DMS 273 treated with DMSO at 0.1 percent for 48 hours (cell line): ENCODE results near the gene TK2.
"Not testable (repeated sequence)": the region's sequence is repeated elsewhere in the genome, so short reads cannot be mapped to it uniquely, and the experiment has no call there.

Experiments used
- DNase-seq: peaks from one replicate; lab custom pipeline; 2025; lab: John Stamatoyannopoulos, UW

Gene TK2

DNA sequence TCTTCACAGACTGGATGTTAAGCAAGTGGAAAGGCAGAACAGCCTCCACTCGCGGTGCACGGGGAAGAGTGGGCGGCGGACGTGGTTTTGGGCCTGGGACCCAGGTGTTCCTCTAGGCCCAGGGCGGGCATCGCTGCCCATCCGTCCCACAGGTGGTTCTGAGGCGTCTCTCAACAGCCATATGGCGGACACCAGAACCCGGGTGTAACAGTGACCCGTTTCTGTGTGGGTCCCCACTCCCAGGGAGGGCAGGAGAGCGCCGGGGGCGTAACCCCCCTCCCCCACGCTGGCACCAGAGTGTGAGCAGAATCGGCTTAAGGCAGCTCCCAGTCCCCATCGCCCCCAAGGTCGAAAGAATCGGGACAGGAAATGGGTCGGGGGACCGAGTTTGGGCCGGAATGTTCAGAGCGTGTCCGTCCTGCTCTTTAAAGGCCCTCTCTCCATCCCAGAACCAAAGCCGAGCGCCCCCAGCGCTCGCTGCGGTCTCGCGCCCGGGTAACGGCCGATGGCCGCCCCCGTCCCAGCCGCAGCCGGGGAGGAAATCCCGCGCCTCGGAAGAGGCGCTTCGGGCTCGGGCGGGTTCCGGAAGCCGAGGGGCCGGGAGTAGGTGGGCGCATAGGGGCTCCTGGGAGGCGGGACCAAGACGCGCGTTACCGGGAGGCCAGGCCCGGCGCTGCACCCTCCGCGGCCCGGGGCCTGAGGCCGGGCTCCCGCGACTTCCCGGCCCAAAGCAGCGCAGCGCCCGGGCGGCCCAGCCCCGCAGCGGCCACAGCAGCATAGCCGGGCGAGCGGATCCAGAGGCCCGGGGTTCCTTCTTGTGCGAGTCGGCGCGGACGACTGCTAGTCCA is at the start of gene TK2:
TK2 (minus strand) TSS at position 839 of the 848 bp plus-strand sequence; CDS start at position 778, 61 bp downstream.
- no peak for DNase-seq

DNA sequence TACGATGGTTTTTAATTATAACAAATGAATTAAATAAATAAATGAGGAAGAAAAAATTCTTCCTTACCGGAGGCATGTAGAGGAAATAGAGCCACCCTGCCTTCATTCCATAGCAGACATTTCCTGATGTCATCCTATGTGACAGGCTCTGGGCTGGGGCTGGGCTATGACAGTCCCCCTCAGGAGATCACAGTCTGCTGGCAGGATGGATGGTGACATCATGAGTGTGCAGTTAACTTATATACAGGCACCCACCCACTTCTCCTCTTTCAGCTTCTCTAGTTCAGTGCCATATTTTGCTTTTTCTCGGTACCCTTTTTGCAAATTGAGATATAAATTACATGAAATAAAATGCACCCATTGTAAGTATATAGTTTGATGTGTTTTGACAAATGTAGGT is 48.2 kb upstream of the TK2 start:
- DNase-seq, result no peak

DNA sequence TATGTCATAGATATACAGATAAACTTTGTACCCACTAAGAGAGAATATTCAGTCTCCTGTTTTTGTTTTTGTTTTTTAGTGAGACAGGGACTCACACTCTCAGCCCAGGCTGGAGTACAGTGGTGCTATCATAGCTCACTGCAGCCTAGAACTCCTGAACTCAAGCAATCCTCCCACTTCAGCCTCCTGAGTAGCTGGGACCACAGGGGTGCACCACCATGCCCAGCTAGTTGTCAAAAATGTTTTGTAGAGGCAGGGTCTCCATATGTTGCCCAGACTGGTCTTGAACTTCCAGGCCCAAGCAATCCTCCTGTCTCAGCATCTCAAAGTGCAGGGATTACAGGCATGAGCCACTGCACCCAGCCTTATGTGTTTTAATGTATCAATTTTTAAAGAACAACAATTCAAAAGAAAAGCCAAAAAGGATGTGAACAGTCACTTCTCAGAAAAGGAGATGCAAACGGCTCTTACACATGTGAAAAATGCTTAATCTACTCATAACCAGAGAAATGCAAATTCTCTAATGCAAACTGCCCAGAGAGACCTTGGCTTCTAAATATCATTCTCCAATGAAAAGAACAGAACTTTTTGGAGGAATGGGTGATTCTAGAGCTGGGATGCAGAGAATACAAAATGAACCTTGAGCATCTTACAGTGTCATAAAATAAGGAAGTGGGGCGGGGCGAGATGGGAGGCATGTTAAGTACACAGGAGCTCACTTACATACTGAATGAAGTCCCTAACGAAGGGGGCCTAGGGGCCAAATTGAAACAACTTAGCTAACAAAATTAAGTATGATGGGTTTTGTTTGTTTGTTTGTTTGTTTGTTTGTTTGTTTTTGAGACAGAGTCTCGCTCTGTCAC is 47.3 kb upstream of the TK2 start:
- DNase-seq, result no peak

DNA sequence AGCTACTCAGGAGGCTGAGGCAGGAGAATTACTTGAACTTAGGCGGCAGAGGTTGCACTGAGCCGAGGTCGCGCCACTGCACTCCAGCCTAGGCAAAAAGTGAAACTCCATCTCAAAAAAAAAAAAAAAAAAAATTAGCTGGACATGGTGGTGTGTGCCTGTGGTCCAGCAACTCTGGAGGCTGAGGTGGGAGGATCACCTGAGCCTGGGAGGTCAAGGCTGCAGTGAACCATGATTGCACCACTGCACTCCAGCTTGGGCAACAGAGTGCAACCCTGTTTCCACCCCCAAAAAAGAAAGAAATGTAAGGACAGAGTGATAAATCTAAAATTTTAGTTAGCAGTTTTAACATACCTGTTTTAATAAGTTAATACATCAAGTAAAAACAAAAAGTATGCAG is 46.6 kb upstream of the TK2 start:
- DNase-seq, result not testable (repeated sequence)

DNA sequence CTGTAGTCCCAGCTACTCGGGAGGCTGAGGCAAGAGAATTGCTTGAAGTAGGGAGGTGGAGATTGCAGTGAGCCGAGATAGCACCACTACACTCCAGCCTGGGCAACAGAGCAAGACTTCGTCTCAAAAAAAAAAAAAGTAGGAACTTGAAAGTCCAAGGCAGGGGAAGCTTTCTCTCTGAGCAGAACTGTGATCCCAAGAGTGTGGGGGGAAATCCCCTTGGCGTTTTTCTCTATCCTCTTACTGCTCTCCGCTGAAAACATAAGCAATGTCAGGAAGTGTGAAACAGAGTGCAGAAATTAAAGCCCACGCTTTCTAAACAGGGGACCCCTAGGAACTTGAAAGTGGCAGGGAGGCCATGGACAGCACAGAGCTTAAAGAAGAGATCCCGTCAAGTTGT is 44.8 kb upstream of the TK2 start:
- no peak for DNase-seq

DNA sequence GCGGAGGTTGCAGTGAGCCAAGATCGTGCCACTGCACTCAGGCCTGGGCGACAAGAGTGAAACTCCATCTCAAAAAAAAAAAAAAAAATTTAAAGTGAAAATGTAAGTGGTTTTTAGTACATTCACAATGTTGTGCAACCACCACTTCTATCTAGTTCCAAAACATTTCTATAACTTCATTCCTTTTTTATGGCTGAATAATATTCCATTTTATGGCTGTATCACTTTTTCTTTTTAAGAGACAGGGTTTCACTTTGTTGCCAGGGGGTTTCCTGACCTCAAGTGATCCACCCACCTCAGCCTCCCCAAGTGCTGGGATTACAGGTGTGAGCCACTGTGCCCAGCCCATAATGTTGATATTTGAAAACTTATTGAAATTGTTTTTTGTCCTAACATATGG is 42.9 kb upstream of the TK2 start:
- no peak for DNase-seq

DNA sequence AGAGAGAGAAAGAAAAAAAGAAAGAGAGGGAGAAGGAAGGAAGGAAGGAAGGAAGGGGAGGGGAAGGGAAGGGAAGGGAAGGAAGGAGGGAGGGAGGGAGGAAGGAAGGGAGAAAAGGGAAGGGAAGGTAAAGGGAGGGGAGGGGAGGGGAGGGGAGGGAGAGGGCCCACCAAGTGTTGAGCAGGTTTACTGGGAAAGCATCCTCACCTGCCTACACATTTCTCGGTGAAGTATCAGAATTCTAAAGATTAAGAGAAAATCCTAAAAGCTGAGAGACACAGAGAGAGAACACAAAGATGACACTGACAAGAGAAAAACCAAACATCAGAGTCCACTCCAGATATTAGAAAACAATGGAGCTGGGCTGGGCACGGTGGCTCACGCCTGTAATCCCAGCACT is 42.3 kb upstream of the TK2 start:
- no peak for DNase-seq

DNA sequence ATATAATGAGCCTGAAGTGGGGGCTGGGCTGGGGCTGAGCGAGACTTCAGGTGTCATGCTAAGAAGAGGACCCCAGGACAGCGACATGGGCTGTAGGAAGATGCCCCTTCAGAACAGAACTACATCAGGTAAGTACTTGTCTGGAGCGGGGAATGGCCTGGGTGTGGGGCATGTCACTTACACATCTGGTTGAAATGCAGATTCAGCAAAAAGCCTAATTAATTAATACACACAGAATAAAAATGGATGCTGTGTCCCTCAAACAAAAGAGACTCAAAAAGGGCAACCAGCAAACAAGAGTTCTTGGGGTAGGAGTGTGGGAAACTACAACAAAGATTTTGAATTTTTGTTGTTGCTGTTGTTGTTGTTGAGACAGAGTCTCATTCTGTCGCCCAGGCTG is 41.1 kb upstream of the TK2 start:
- DNase-seq, result no peak

DNA sequence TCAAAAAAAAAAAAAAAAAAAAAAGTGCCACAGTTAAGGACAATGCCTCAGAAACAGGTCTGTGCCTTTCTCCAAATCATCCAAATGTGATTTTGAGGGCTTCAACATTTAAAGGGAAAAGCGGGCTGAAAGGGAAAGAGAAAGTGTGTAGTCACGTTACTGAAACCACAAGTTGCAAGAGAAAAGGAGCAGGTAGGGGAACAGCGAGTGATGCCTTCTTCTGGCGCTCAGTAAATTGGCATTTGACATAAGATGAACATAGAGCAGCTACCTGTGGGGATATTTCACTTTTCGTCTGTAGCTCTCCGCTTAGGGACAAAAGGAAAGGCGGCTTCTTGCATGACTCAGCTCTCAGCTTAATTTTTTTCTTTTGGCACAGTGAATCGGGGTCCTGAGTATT is 40.4 kb upstream of the TK2 start:
- DNase-seq, result no peak

DNA sequence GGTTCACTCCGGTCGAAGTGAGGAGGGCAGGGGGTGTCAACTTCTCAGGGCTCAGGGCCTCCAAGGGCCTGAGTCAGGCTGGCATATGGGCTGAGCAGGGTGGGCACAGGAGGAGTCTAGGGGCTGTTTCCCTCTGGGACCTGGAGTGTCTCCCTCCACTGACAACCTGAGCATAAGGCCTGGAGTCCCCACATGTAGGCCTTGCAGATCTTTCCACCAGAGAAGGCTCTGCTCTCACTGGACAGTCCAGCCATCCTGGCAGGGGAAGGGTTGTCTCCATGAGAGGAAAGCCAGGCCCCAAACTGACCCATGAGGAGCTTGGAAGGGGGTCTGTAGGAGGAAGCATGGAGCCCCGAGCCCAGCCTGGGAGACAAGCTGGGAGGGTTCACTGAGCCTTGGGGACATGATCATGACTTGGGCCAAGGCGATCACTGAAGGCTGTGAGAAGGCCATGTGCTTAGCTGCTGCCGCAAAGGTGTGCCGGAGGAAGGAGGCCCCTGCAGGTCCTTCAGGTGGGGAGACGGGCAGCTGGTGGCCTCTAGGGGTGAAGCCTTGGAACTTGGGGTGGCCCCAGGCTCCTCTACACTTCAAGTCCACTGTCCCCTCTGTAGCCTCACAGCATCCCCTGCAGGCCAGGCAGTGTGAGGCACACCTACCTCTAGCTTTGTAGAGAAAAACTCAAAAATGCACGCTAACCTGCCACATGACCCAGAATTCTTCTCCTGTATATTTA is 39.2 kb upstream of the TK2 start:
- no peak for DNase-seq

DNA sequence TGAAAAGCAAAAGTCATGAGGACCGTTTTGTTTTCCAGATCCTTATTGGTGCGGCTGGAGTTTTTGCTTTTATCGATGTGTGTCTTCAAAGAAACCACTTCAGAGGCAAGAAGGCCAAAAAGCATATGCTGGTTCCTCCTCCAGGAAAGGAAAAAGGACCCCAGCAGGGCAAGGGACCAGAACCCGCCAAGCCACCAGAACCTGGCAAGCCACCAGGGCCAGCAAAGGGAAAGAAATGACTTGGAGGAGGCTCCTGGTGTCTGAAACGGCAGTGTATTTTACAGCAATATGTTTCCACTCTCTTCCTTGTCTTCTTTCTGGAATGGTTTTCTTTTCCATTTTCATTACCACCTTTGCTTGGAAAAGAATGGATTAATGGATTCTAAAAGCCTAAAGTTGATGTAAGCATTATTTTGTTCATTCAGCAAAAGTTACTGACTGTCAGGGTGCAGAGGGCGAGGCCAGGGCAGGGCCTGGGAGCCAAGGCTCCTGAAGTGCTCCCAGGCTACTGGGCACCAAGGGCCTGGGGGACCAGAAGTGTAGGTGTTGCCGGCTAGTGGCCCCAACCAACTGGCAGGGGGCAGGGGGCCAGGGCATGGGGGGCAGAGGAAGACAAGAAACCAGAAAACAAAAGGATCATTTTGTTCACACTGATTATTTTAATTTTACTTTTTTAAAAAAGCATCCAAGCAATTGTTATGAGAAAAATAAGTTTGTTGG is 38.1 kb upstream of the TK2 start:
- DNase-seq, result no peak

DNA sequence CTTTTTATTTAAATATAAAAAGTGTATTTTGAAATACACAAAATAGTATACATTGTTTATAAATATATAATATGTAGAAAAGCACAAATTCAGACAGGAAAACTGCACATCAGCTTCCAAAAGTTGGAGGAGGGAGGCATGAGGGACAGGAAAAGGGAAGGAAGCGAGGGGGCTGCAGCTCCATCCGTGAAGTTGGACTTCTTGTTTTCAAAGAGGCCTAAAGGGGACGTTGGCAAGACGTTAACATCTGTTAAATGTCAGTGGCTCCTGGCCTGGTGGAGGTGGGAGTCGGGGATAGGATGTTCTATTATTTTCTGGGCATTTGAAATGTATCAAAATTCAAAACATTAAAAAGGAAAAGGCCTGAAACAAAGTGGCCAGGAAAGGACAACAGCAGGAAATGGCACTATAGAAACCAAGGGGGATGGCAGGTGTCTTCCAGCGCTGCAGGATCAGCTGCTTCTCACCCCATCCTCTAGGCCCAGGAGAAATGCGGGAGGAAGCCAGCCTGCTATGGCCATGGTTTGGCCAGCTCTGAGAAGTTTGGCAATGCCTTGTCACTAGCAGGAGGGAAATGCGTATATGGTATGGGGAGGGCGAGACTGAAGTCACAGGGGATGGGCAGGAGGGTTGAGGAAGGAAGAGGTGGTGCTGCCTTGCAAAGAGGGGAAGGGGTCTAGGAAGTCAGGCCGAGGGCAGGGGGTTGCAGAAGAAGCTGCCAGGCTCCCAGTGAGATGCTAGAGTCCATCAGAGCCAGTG is 35.7 kb upstream of the TK2 start:
- DNase-seq, result no peak

DNA sequence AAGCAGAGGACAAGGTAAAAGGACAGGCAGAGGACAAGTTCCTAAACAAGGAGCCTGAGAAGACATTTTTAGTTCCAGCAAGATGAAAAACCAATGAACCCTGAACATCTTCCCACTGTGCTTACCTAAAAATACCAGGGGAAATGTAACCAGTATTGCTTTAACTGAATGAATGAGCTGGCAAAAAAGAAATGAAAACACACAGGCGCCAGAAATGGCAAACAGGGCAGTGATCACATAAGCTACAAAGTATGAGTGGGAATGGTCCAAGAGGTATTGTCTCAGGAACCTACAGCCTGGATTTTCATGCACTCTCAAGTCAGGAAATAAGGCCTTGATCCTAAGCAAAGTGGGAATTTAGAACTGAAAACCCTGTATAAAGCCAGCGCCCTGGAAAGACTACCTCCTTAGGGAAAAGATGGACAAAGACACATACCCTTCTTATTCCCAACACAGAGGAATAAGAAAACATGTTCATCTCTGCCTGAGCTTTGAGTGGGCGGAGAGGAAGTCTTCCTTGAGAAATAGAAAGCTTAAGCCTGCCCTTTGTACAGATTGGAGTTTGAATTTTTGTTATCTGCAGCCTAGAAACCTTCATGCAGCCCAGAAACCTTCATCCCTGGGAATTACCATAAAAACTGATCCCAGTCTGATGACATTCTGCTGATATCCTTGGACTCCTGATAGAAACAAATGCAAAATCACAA is 31.5 kb upstream of the TK2 start:
- DNase-seq, result no peak

DNA sequence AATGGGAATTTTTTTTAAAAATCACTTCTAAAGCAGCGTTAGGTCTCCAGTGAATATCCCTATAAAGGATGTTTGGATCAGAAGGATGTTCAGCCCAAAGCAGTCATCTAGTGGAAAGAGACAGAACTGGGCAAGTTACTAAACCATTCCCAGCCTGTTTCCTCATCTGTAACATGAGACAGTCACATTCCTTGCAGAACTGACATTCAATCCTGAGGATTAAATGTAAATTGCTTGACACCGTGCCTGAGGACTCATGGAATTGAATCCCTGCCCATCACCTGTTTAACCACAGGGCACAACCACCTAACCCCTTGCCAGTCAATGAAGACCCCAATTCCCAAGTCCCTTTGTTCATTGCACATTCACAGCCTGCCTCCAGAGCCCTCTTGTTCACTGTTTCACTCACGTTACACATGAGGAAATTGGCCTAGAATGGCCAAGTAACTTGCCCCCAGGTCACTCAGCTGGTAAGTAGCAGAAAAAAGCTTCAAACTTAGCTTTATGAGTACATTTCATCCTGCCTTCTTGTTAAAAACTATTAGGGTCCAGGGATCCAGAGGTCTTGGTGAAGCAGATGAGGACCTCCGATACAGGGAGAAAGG is 30.8 kb upstream of the TK2 start:
- no peak for DNase-seq

DNA sequence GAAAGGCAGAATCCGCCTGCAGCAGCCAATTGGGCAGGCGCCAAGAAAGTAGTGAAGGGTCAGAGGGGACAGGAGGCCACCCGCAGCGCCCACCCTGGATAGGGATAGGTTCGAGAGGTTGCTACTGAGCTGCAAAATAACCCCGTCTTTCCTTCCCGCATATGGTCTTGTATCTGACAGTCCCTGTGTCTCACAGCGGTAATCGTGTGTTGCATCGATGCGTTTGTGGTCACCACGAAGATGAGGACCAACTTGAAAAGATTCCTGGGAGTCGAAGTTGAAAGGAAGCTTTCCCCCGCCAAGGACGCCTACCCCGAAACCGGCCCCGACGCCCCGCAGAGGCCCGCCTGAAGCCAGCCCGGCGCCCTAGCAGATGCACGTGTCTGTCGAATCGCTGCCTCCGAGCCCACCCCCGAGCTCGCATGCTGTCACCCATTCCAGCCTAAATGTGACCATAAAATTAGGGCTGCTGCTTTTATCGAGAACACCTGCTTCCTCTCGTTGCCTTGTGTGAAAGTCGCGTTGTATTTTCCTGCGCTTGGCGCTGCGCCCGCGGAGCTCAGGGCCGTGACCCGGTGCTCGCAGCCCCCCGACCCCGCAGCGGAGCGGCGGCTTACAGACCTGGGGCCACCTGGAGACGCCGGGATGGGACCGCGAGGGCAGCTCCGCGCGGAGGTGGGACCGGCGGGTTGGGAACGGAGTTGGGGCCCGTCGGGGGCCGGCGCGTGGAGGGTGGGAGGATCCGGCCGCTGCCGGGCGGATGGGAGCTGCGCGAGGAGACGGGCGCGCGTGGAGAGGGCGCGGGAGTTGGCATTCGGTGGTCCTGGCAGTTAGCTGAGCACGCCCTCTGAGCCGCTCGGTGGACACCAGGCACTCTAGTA is 29.0 kb upstream of the TK2 start, which contains the start of gene CMTM2:
CMTM2 (plus strand) TSS at position 813 of the 881 bp plus-strand sequence. CDS start 145 bp downstream, outside the sequence.
- no peak for DNase-seq

DNA sequence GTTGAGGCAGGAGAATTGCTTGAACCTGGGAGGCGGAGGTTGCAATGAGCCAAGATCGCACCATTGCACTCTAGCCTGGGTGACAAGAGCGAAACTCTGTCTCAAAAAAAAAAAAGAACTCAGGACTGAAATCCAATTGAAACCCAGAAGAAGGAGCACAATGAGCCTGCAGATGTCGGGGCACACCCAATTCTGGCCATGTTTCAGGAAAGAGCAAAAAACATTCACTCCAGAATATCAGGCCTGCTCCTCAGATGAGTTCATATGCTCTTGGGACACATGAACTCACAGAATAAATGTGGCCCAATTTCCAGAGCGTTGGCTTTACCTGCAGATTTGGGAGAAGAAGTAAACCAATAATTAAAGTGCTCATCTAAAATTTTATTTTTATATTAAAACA is 26.4 kb upstream of the TK2 start:
- no peak for DNase-seq

DNA sequence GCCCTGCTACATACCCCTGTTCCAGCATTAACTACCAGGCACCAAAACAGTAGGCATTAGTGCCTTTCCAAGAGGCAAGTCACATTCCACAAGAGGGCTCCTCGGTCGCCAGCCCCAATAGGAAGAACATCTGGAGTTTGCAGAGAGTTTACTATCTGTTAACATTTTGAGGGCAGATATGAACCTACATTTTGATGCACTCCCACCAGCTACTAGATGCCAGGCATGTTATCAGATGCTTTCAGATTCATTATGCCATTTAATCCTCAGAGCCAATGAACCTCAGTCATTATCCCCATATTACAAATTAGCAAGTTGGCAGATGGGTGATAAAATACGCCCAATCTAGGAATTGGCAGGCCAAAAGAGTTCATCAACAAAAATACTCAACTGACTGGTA is 25.1 kb upstream of the TK2 start:
- DNase-seq, result no peak

DNA sequence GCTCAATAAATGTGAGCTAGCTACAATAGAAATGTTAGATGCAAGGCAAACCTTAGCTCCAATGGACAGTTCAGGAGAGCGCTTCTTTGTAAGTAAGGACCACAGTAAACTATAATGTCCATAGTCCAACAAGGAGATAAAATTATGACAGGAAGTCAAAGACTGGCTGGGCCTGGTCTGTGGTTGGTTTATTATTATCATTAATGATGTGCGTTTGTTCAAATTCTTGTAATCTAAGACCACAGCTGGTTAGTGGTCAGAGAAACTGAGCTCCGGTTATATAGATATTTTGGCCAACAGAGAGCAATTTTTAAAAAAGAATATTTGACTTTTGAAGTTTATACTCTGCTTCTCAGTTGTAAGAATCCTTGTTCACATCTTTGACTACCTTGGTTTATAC is 24.6 kb upstream of the TK2 start:
- DNase-seq, result no peak

DNA sequence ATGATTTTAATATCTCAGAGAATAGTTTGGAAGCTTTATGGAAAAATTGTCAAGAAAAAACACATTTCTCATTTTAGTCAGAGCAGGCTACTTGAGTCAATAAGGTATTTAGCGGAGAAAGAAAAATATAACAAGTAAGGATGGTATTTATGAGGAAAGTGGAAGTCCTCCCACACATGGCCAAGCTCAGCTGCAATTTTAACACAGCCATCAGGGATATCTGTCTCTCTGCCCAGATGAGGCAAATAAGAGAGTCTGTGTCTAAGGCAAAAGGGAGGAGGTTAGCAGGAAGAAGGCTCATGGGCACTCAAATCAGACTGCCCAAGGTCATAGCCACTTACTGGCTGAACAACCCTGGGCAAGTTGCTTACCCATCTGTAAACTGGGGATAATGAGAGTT is 24.2 kb upstream of the TK2 start:
- DNase-seq, result no peak
